Measurements from ENCODE around the gene SZT2. TPM values are rescaled to one million over a fixed set of nuclear protein-coding genes. Genes with fewer than 3 reads are reported as not detected.
"Not testable (repeated sequence)": the region's sequence is repeated elsewhere in the genome, so short reads cannot be mapped to it uniquely, and the experiment has no call there.

SZT2 gene
- total RNA-seq, 5 donors from 2014 or later (not counting 1 experiment from before 2014, with no cell fraction given): 106 to 137 (median 130) TPM

- POLR2A ChIA-PET: interaction anchor here in 1 of 2 donors (0.5 kb wide), 1 partner anchor 12 kb away, joined by 6 read pairs; no protein-coding TSS in a partner anchor
- Mint-ChIP-seq H3K4me1 (no peaks in the 10 kb centered on the region), H3K27ac (no peak overlapping the region), H3K36me3 (peaks cover 4% of the 10 kb centered on the region), H3K4me3 (no peak overlapping the region), H3K27me3 (peaks cover 8 to 17% of the 10 kb centered on the region in 2 donors), H3K9me3 (peaks cover 5 to 28% (median 26%) of the 10 kb centered on the region in 3 donors)
- H3K27ac ChIP-seq (ENCODE audit: low read length): no peak overlapping the region
- no peak overlapping the region for H3K4me3 ChIP-seq (ENCODE audit: control insufficient read depth in 1 of 2, extremely low read depth in 1 of 2, low read length in 1 of 2)
- H3K9me3 ChIP-seq: no peaks in the 10 kb centered on the region
- no peaks in the 10 kb centered on the region for H3K4me1 ChIP-seq (ENCODE audit: control insufficient read depth in 1 of 2, extremely low read depth in 1 of 2, insufficient read depth in 2 of 2, low read length in 2 of 2)
- ATAC-seq (replicated peaks in 1 of 4) (no peak), DNase-seq (no peak)
- WGBS (ENCODE audit: insufficient coverage): no CpG with 5 or more reads among the region's 1 CpG
- CTCF ChIA-PET: no interaction called here
- peaks cover 0 to 8% of the 10 kb centered on the region in 2 experiments for H3K27me3 ChIP-seq (replicated peaks in 1 of 2; ENCODE audit: control insufficient read depth in 2 of 2, extremely low read depth in 1 of 2, insufficient read depth in 2 of 2, low read length in 1 of 2)
- H3K36me3 ChIP-seq (ENCODE audit: control insufficient read depth in 2 of 2, extremely low read depth in 1 of 2, insufficient read depth in 1 of 2, low read length in 1 of 2): no peaks in the 10 kb centered on the region
Measured at GRCh38 chr1:43491061-43491460, 101.4 kb downstream of the SZT2 start.

- ChIA-PET CTCF (no interaction called here), POLR2A (no interaction called here)
- no peak overlapping the region for H3K27ac ChIP-seq (ENCODE audit: low read length)
- no peaks in the 10 kb centered on the region for H3K4me1 ChIP-seq (ENCODE audit: control insufficient read depth in 1 of 2, extremely low read depth in 1 of 2, insufficient read depth in 2 of 2, low read length in 2 of 2)
- Mint-ChIP-seq H3K4me3 (no peak overlapping the region), H3K4me1 (no peaks in the 10 kb centered on the region), H3K9me3 (peaks cover 5 to 25% (median 21%) of the 10 kb centered on the region in 3 donors), H3K36me3 (peaks cover 2% of the 10 kb centered on the region), H3K27me3 (peaks cover 8 to 17% of the 10 kb centered on the region in 2 donors), H3K27ac (no peak overlapping the region)
- H3K9me3 ChIP-seq: no peaks in the 10 kb centered on the region
- no peaks in the 10 kb centered on the region for H3K36me3 ChIP-seq (ENCODE audit: control insufficient read depth in 2 of 2, extremely low read depth in 1 of 2, insufficient read depth in 1 of 2, low read length in 1 of 2)
- WGBS (ENCODE audit: insufficient coverage): 71% methylated on average over 2 of the region's 2 CpGs
- no peak overlapping the region for H3K4me3 ChIP-seq (ENCODE audit: control insufficient read depth in 1 of 2, extremely low read depth in 1 of 2, low read length in 1 of 2)
- ATAC-seq (replicated peaks in 1 of 4) (no peak), DNase-seq (no peak)
- peaks cover 0 to 8% of the 10 kb centered on the region in 2 experiments for H3K27me3 ChIP-seq (replicated peaks in 1 of 2; ENCODE audit: control insufficient read depth in 2 of 2, extremely low read depth in 1 of 2, insufficient read depth in 2 of 2, low read length in 1 of 2)
Measured at GRCh38 chr1:43492826-43493225, 103.1 kb downstream of the SZT2 start.

GRCh38 chr1:43493661-43494450, 104.2 kb downstream of the SZT2 start:
- 61% methylated on average over 8 of the region's 11 CpGs for WGBS (ENCODE audit: insufficient coverage)
- H3K36me3 ChIP-seq (ENCODE audit: control insufficient read depth in 2 of 2, extremely low read depth in 1 of 2, insufficient read depth in 1 of 2, low read length in 1 of 2): no peaks in the 10 kb centered on the region
- Mint-ChIP-seq H3K9me3 (peaks cover 5 to 17% (median 15%) of the 10 kb centered on the region in 3 donors), H3K27ac (no peak overlapping the region), H3K4me3 (no peak overlapping the region), H3K27me3 (peaks cover 8 to 17% of the 10 kb centered on the region in 2 donors), H3K4me1 (no peaks in the 10 kb centered on the region), H3K36me3 (no peaks in the 10 kb centered on the region)
- DNase-seq (no peak), ATAC-seq (replicated peaks in 1 of 4) (no peak)
- ChIA-PET CTCF (interaction anchor here in 1 of 2 donors (0.6 kb wide), 1 partner anchor 702 kb away, joined by 3 read pairs; no protein-coding TSS in a partner anchor), POLR2A (no interaction called here)
- peaks cover 0 to 8% of the 10 kb centered on the region in 2 experiments for H3K27me3 ChIP-seq (replicated peaks in 1 of 2; ENCODE audit: control insufficient read depth in 2 of 2, extremely low read depth in 1 of 2, insufficient read depth in 2 of 2, low read length in 1 of 2)
- no peaks in the 10 kb centered on the region for H3K9me3 ChIP-seq
- H3K4me1 ChIP-seq (ENCODE audit: control insufficient read depth in 1 of 2, extremely low read depth in 1 of 2, insufficient read depth in 2 of 2, low read length in 2 of 2): no peaks in the 10 kb centered on the region
- H3K4me3 ChIP-seq (ENCODE audit: control insufficient read depth in 1 of 2, extremely low read depth in 1 of 2, low read length in 1 of 2): no peak overlapping the region
- no peak overlapping the region for H3K27ac ChIP-seq (ENCODE audit: low read length)

- H3K4me1 ChIP-seq (ENCODE audit: control insufficient read depth in 1 of 2, extremely low read depth in 1 of 2, insufficient read depth in 2 of 2, low read length in 2 of 2): no peaks in the 10 kb centered on the region
- H3K4me3 ChIP-seq (ENCODE audit: control insufficient read depth in 1 of 2, extremely low read depth in 1 of 2, low read length in 1 of 2): no peak overlapping the region
- H3K4me3 Mint-ChIP-seq: no peak overlapping the region
- ChIA-PET CTCF (no interaction called here), POLR2A (no interaction called here)
- no peak overlapping the region for H3K27ac ChIP-seq (ENCODE audit: low read length)
- H3K36me3 Mint-ChIP-seq: no peaks in the 10 kb centered on the region
- H3K9me3 Mint-ChIP-seq: peaks cover 0 to 10% (median 6%) of the 10 kb centered on the region in 3 donors
- ATAC-seq (replicated peaks in 1 of 4) (no peak), DNase-seq (no peak)
- H3K27ac Mint-ChIP-seq: no peak overlapping the region
- H3K4me1 Mint-ChIP-seq: no peaks in the 10 kb centered on the region
- WGBS (ENCODE audit: insufficient coverage): 88% methylated on average over 6 of the region's 7 CpGs
- no peaks in the 10 kb centered on the region for H3K9me3 ChIP-seq
- H3K36me3 ChIP-seq (ENCODE audit: control insufficient read depth in 2 of 2, extremely low read depth in 1 of 2, insufficient read depth in 1 of 2, low read length in 1 of 2): no peaks in the 10 kb centered on the region
- peaks cover 13 to 23% of the 10 kb centered on the region in 2 donors for H3K27me3 Mint-ChIP-seq
- peaks cover 0 to 10% of the 10 kb centered on the region in 2 experiments for H3K27me3 ChIP-seq (replicated peaks in 1 of 2; ENCODE audit: control insufficient read depth in 2 of 2, extremely low read depth in 1 of 2, insufficient read depth in 2 of 2, low read length in 1 of 2)
Measured at GRCh38 chr1:43495204-43495603, 105.5 kb downstream of the SZT2 start.

- H3K4me3 ChIP-seq (ENCODE audit: control insufficient read depth in 1 of 2, extremely low read depth in 1 of 2, low read length in 1 of 2): no peak overlapping the region
- no peaks in the 10 kb centered on the region for H3K9me3 Mint-ChIP-seq
- 86% methylated on average over 6 of the region's 6 CpGs for WGBS (ENCODE audit: insufficient coverage)
- CTCF ChIA-PET: no interaction called here
- no peaks in the 10 kb centered on the region for H3K36me3 Mint-ChIP-seq
- DNase-seq (no peak), ATAC-seq (replicated peaks in 1 of 4) (no peak)
- H3K27me3 ChIP-seq (replicated peaks in 1 of 2; ENCODE audit: control insufficient read depth in 2 of 2, extremely low read depth in 1 of 2, insufficient read depth in 2 of 2, low read length in 1 of 2): peaks cover 0 to 12% of the 10 kb centered on the region in 2 experiments
- no peaks in the 10 kb centered on the region for H3K36me3 ChIP-seq (ENCODE audit: control insufficient read depth in 2 of 2, extremely low read depth in 1 of 2, insufficient read depth in 1 of 2, low read length in 1 of 2)
- POLR2A ChIA-PET: interaction anchor here in 1 of 2 donors (0.5 kb wide), 1 partner anchor 11 kb away, joined by 3 read pairs; no protein-coding TSS in a partner anchor
- no peak overlapping the region for H3K4me3 Mint-ChIP-seq
- no peak overlapping the region for H3K27ac ChIP-seq (ENCODE audit: low read length)
- H3K4me1 Mint-ChIP-seq: no peaks in the 10 kb centered on the region
- no peaks in the 10 kb centered on the region for H3K9me3 ChIP-seq
- H3K27me3 Mint-ChIP-seq: peaks cover 15 to 24% of the 10 kb centered on the region in 2 donors
- H3K4me1 ChIP-seq (ENCODE audit: control insufficient read depth in 1 of 2, extremely low read depth in 1 of 2, insufficient read depth in 2 of 2, low read length in 2 of 2): no peaks in the 10 kb centered on the region
- H3K27ac Mint-ChIP-seq: no peak overlapping the region
Measured at GRCh38 chr1:43499898-43500297, 110.2 kb downstream of the SZT2 start.

GRCh38 chr1:43501806-43502205, 112.1 kb downstream of the SZT2 start:
- H3K4me3 Mint-ChIP-seq; H3K4me1 Mint-ChIP-seq; DNase-seq; H3K27ac Mint-ChIP-seq; H3K36me3 Mint-ChIP-seq; H3K4me1 ChIP-seq (ENCODE audit: control insufficient read depth in 1 of 2, extremely low read depth in 1 of 2, insufficient read depth in 2 of 2, low read length in 2 of 2); H3K36me3 ChIP-seq (ENCODE audit: control insufficient read depth in 2 of 2, extremely low read depth in 1 of 2, insufficient read depth in 1 of 2, low read length in 1 of 2); H3K27ac ChIP-seq (ENCODE audit: low read length); H3K9me3 Mint-ChIP-seq; POLR2A ChIA-PET; H3K9me3 ChIP-seq; ATAC-seq (replicated peaks in 1 of 4); H3K4me3 ChIP-seq (ENCODE audit: control insufficient read depth in 1 of 2, extremely low read depth in 1 of 2, low read length in 1 of 2); CTCF ChIA-PET: not testable (repeated sequence)
- H3K27me3 Mint-ChIP-seq: peaks cover 15 to 25% of the 10 kb centered on the region in 2 donors
- H3K27me3 ChIP-seq (replicated peaks in 1 of 2; ENCODE audit: control insufficient read depth in 2 of 2, extremely low read depth in 1 of 2, insufficient read depth in 2 of 2, low read length in 1 of 2): peaks cover 0 to 21% of the 10 kb centered on the region in 2 experiments
- no CpG with 5 or more reads among the region's 33 CpGs for WGBS (ENCODE audit: insufficient coverage)
